GM23338 (cell line): ENCODE data around the gene KLK1. TPM values are rescaled to one million over a fixed set of nuclear protein-coding genes. Genes with fewer than 3 reads are reported as not detected.

Experiments
- ATAC-seq: fragments of 200-7000 bp; cut with Tn5 transposase; 3 replicates; pipeline ENCODE4 v1.9.1; 2020
- DNase-seq: peaks from one replicate; pipeline ENCODE4 v3.0.0-alpha.2; 2015; ENCODE audit warnings: low spot score
- H2AFZ ChIP-seq: fragments of 200-600 bp; sonication (generic); 2 replicates; pipeline ENCODE4 v1.8.0; 2016; ENCODE audit warnings: antibody characterized with exemption, mild to moderate bottlenecking, moderate library complexity
- H3F3A ChIP-seq: fragments of 200-600 bp; sonication (generic); replicated peaks from 2 replicates; pipeline ENCODE4 v1.8.0; 2017; ENCODE audit warnings: antibody characterized with exemption, mixed run types, low read depth
- H3K27ac ChIP-seq: fragments of 200-600 bp; sonication (generic); 2 replicates; pipeline ENCODE4 v1.6.1; 2016; ENCODE audit warnings: low read depth
- H3K27me3 ChIP-seq: fragments of 200-600 bp; sonication (generic); 2 replicates; pipeline ENCODE4 v1.8.0; 2016; ENCODE audit warnings: mild to moderate bottlenecking, mixed run types, moderate library complexity; ENCODE audit not compliant: insufficient read depth
- H3K36me3 ChIP-seq: fragments of 200-600 bp; sonication (generic); 2 replicates; pipeline ENCODE4 v1.8.0; 2016; ENCODE audit warnings: mild to moderate bottlenecking; ENCODE audit not compliant: insufficient read depth
- H3K4me1 ChIP-seq: fragments of 200-600 bp; sonication (generic); 2 replicates; pipeline ENCODE4 v1.8.0; 2016; ENCODE audit warnings: mild to moderate bottlenecking, moderate library complexity; ENCODE audit not compliant: insufficient read depth
- H3K4me2 ChIP-seq: fragments of 200-600 bp; sonication (generic); 2 replicates; pipeline ENCODE4 v1.7.1; 2017; ENCODE audit warnings: mixed run types
- H3K4me3 ChIP-seq: fragments of 200-600 bp; sonication (generic); 2 replicates; pipeline ENCODE4 v1.6.1; 2016; ENCODE audit warnings: mixed run types
- H3K79me2 ChIP-seq: fragments of 200-600 bp; sonication (generic); replicated peaks from 2 replicates; pipeline ENCODE4 v1.8.0; 2017; ENCODE audit warnings: mild to moderate bottlenecking; ENCODE audit not compliant: insufficient read depth
- H3K9me2 ChIP-seq: fragments of 200-600 bp; sonication (generic); 2 replicates; pipeline ENCODE4 v1.8.0; 2017; ENCODE audit not compliant: insufficient read depth
- H4K20me1 ChIP-seq: fragments of 200-600 bp; sonication (generic); replicated peaks from 2 replicates; pipeline ENCODE4 v1.8.0; 2017; ENCODE audit warnings: mild to moderate bottlenecking; ENCODE audit not compliant: insufficient read depth
- H3K27ac Mint-ChIP-seq: 2 replicates; pipeline ENCODE4 v1.8.0; 2020; ENCODE audit warnings: inconsistent platforms, mild to moderate bottlenecking, moderate library complexity, mixed read lengths
- H3K27me3 Mint-ChIP-seq: 3 replicates; pipeline ENCODE4 v1.8.0; 2022; ENCODE audit warnings: low read depth, mild to moderate bottlenecking, moderate library complexity, mixed read lengths, inconsistent platforms; ENCODE audit not compliant: insufficient read depth, poor library complexity
- H3K36me3 Mint-ChIP-seq: 3 replicates; pipeline ENCODE4 v1.8.0; 2021; ENCODE audit warnings: low read depth, mild to moderate bottlenecking, inconsistent platforms, moderate library complexity, mixed read lengths
- H3K4me1 Mint-ChIP-seq: 3 replicates; pipeline ENCODE4 v1.8.0; 2020; ENCODE audit warnings: mild to moderate bottlenecking, inconsistent platforms, mixed read lengths
- H3K4me3 Mint-ChIP-seq: 3 replicates; pipeline ENCODE4 v1.8.0; 2021; ENCODE audit warnings: moderate library complexity, mild to moderate bottlenecking, inconsistent platforms, mixed read lengths
- H3K9me3 Mint-ChIP-seq: 3 replicates; pipeline ENCODE4 v1.8.0; 2020; ENCODE audit warnings: moderate library complexity, mild to moderate bottlenecking, inconsistent platforms, mixed read lengths
- CREB1 ChIP-seq: fragments of 250-450 bp; sonication (Bioruptor Pico); IDR thresholded peaks from 2 replicates; pipeline ENCODE4 v1.5.0; 2020; ENCODE audit warnings: low read depth, mild to moderate bottlenecking, moderate library complexity
- CTCF ChIP-seq, 2 experiments: fragments of 200-600 bp in 1 of 2; sonication (generic) in 1 of 2; conservative IDR thresholded peaks; 2 replicates each; pipeline versions ENCODE4 v1.5.1 to v1.6.1; 2016 to 2017; ENCODE audit warnings: antibody characterized with exemption in 2 of 2, low read depth in 2 of 2, mild to moderate bottlenecking in 2 of 2, moderate library complexity in 1 of 2
- ETS1 ChIP-seq: IDR thresholded peaks from 2 replicates; pipeline ENCODE4 v1.6.1; 2016; ENCODE audit warnings: antibody characterized with exemption
- EZH2 ChIP-seq: fragments of 200-600 bp; sonication (generic); IDR thresholded peaks from one replicate; pipeline ENCODE4 v1.8.0; 2017; ENCODE audit warnings: antibody characterized with exemption, mild to moderate bottlenecking, low read depth; ENCODE audit not compliant: unreplicated experiment
- EZH2phosphoT487 ChIP-seq: fragments of 200-600 bp; sonication (generic); IDR thresholded peaks from one replicate; pipeline ENCODE4 v1.8.1; 2018; ENCODE audit warnings: antibody characterized with exemption; ENCODE audit not compliant: unreplicated experiment
- JUNB ChIP-seq: IDR thresholded peaks from one replicate; pipeline ENCODE4 v1.6.1; 2016; ENCODE audit warnings: antibody characterized with exemption; ENCODE audit not compliant: unreplicated experiment
- NANOG ChIP-seq: IDR thresholded peaks from 2 replicates; pipeline ENCODE4 v1.6.1; 2016; ENCODE audit warnings: antibody characterized with exemption, borderline replicate concordance
- POLR2AphosphoS5 ChIP-seq: IDR thresholded peaks from 2 replicates; pipeline ENCODE4 v1.6.1; 2016; ENCODE audit warnings: antibody characterized with exemption, low read depth
- REST ChIP-seq: IDR thresholded peaks from one replicate; pipeline ENCODE4 v1.6.1; 2018; ENCODE audit warnings: antibody characterized with exemption; ENCODE audit not compliant: unreplicated experiment
- STAT1 ChIP-seq: IDR thresholded peaks from one replicate; pipeline ENCODE4 v1.6.1; 2016; ENCODE audit warnings: antibody characterized with exemption; ENCODE audit not compliant: unreplicated experiment
- ZNF114 ChIP-seq: fragments of 250-450 bp; sonication (Bioruptor Pico); IDR thresholded peaks from 2 replicates; pipeline ENCODE4 v1.5.0; 2020; ENCODE audit warnings: mild to moderate bottlenecking, moderate library complexity
- ZNF331 ChIP-seq: fragments of 250-450 bp; sonication (Bioruptor Pico); IDR thresholded peaks from 2 replicates; pipeline ENCODE4 v1.5.0; 2020; ENCODE audit warnings: low read depth, mild to moderate bottlenecking, moderate library complexity
- ZNF462 ChIP-seq: fragments of 250-450 bp; sonication (Bioruptor Pico); IDR thresholded peaks from 2 replicates; pipeline ENCODE4 v1.5.0; 2020; ENCODE audit warnings: mild to moderate bottlenecking, moderate library complexity
- polyA plus RNA-seq: library from polyadenylated mRNA; unstranded; fragments of >200 nt; fragmentation: Nextera tagmentation; extraction: Ambion mirVana; gene quantifications from 2 replicates; pipeline ENCODE4 v1.2.1, GENCODE V29; 2016
- total RNA-seq: library from RNA; depleted of rRNA; stranded (reverse); fragments of >200 nt; shearing (Covaris generic); gene quantifications from 2 replicates; pipeline ENCODE4 v1.2.3, GENCODE V29; 2014

KLK1 gene
- total and polyA plus RNA-seq, 2 experiments from 2014 or later = 0.31 to 3.0 TPM

GRCh38 chr19:50820549-50821247 lies 2.9 kb downstream of the KLK1 start:
- peak overlapping the region; percentile 66 for H3K4me3 ChIP-seq

More at GRCh38 chr19:50820549-50821247, 2.9 kb downstream of the KLK1 start:
- ATAC-seq (peak; percentile 23), DNase-seq (peak; percentile 53)
- peaks cover 8% of the 10 kb centered on the region; the same call in 2 of the 3 replicates for H3K9me3 Mint-ChIP-seq
- Histone ChIP-seq H3F3A (no peaks in the 10 kb centered on the region), H3K27ac (no peak overlapping the region), H3K27me3 (peaks cover 45% of the 10 kb centered on the region), H3K9me2 (no peaks in the 10 kb centered on the region), H3K79me2 (no peaks in the 10 kb centered on the region), H4K20me1 (no peaks in the 10 kb centered on the region), H3K4me1 (peaks cover 23% of the 10 kb centered on the region), H3K4me2 (peak overlapping the region; percentile 93), H3K36me3 (no peaks in the 10 kb centered on the region), H2AFZ (peak overlapping the region; percentile 96)
- no peak overlapping the region for H3K27ac Mint-ChIP-seq
- TF ChIP-seq CTCF (conservative IDR thresholded peaks at IDR 0.05; ENCODE audit: low read depth in 2 of 2) (no peak), ETS1 (no peak), NANOG (no peak), JUNB (no peak), ZNF462 (CRISPR knock-in tag) (no peak), POLR2AphosphoS5 (no peak), REST (no peak), CREB1 (CRISPR knock-in tag) (no peak), ZNF331 (CRISPR knock-in tag) (no peak), ZNF114 (CRISPR knock-in tag) (no peak), STAT1 (no peak), EZH2phosphoT487 (no peak), EZH2 (no peak)
- H3K4me3 Mint-ChIP-seq = peak overlapping the region; percentile 70
- peaks cover 31% of the 10 kb centered on the region for H3K27me3 Mint-ChIP-seq
- H3K4me1 Mint-ChIP-seq = peaks cover 32% of the 10 kb centered on the region
- peaks cover 3% of the 10 kb centered on the region; the same call in 1 of the 3 replicates for H3K36me3 Mint-ChIP-seq
